Upper lobe of left lung (tissue), 4 donors: ENCODE data around the gene PRR11.
"Not testable (repeated sequence)": the region's sequence is repeated elsewhere in the genome, so short reads cannot be mapped to it uniquely, and the experiment has no call there.

Experiments used
- CTCF ChIP-seq, 6 experiments: fragments of 450-650 bp in 4 of 6; fragments of 200-600 bp in 2 of 6; sonication (generic) in 2 of 6; IDR thresholded peaks; one replicate each; pipeline ENCODE4 v1.5.1; 2016 to 2019; ENCODE audit warnings: antibody characterized with exemption in 6 of 6
- POLR2AphosphoS5 ChIP-seq, 2 donors: sonication (generic); formaldehyde crosslinking; IDR thresholded peaks; one replicate each; pipeline ENCODE4 v1.5.1; 2017; ENCODE audit warnings: antibody characterized with exemption in 2 of 2

GRCh38 chr17:59138339-59138738 is 17.2 kb upstream of the PRR11 start:
- TF ChIP-seq CTCF, POLR2AphosphoS5 (IDR thresholded peaks at IDR 0.05): not testable (repeated sequence)
